H1 (cell line): Measurements from ENCODE around the gene ALG2. TPM values are rescaled to one million over a fixed set of nuclear protein-coding genes. Genes with fewer than 3 reads are reported as not detected.

Experiments
- CTCF ChIA-PET: fragments of 300-600 bp; sonication (Branson Sonifier 250); formaldehyde crosslinking; loops from one replicate; lab custom pipeline; 2021; ENCODE audit not compliant: partially characterized antibody; lab: Charles Lee
- POLR2A ChIA-PET: fragments of 300-600 bp; sonication (Branson Sonifier 250); formaldehyde crosslinking; loops from one replicate; lab custom pipeline; 2021; ENCODE audit warnings: inconsistent platforms; ENCODE audit not compliant: partially characterized antibody; lab: Charles Lee
- DNase-seq, 2 experiments: peaks; one replicate each; pipeline versions ENCODE4 v3.0.0 to v3.0.0-alpha.2; 2010 to 2022; ENCODE audit warnings: low spot score in 2 of 2, low read depth in 1 of 2, mixed read lengths in 1 of 2
- FAIRE-seq: peaks from 2 replicates; lab custom pipeline; 2011; peaks lifted over from hg19 to GRCh38; lab: Jason Lieb, UNC
- H2AFZ ChIP-seq: 2 replicates; pipeline ENCODE4 v1.8.1; 2012; ENCODE audit warnings: low read length, inconsistent platforms
- H2AK5ac ChIP-seq: 2 replicates; pipeline ENCODE4 v1.6.1; 2013; ENCODE audit warnings: low read depth, low read length
- H2BK120ac ChIP-seq: replicated peaks from 2 replicates; pipeline ENCODE3; 2013; ENCODE audit warnings: low read depth, low read length, inconsistent platforms
- H2BK12ac ChIP-seq: 2 replicates; pipeline ENCODE4 v1.6.1; 2013; ENCODE audit warnings: low read depth, low read length
- H2BK15ac ChIP-seq: 2 replicates; pipeline ENCODE4 v1.6.1; 2013; ENCODE audit warnings: low read length
- H2BK20ac ChIP-seq: 2 replicates; pipeline ENCODE4 v1.6.1; 2013; ENCODE audit warnings: low read length
- H2BK5ac ChIP-seq: 2 replicates; pipeline ENCODE4 v1.6.1; 2013; ENCODE audit warnings: low read depth, low read length
- H3K14ac ChIP-seq: 2 replicates; pipeline ENCODE4 v1.6.1; 2013; ENCODE audit warnings: inconsistent platforms; ENCODE audit not compliant: insufficient read length
- H3K18ac ChIP-seq: 2 replicates; pipeline ENCODE4 v1.6.1; 2013; ENCODE audit warnings: low read length; ENCODE audit errors: extremely low read depth
- H3K23ac ChIP-seq: 2 replicates; pipeline ENCODE4 v1.6.1; 2013; ENCODE audit warnings: inconsistent platforms; ENCODE audit not compliant: insufficient read length
- H3K23me2 ChIP-seq: 2 replicates; pipeline ENCODE4 v1.6.1; 2013; ENCODE audit warnings: low read depth, low read length
- H3K27ac ChIP-seq: 2 replicates; pipeline ENCODE4 v1.6.1; 2011; ENCODE audit warnings: low read depth, low read length, inconsistent platforms
- H3K27me3 ChIP-seq, 4 experiments: replicated peaks in 1 of 4; 1 replicate in 1 of 4; 2 replicates in 3 of 4; pipeline versions ENCODE4 v1.6.1 to v1.8.1; 2011 to 2013; ENCODE audit warnings: low read length in 3 of 4, mild to moderate bottlenecking in 3 of 4, inconsistent platforms in 2 of 4, mixed read lengths in 2 of 4, moderate library complexity in 1 of 4; ENCODE audit not compliant: control insufficient read depth in 3 of 4, insufficient read depth in 3 of 4; ENCODE audit errors: extremely low read depth in 1 of 4
- H3K36me3 ChIP-seq, 4 experiments: 2 replicates each; pipeline versions ENCODE4 v1.6.1 to v1.8.1; 2011 to 2013; ENCODE audit warnings: mild to moderate bottlenecking in 4 of 4, low read length in 3 of 4, moderate library complexity in 2 of 4, control low read depth in 1 of 4, inconsistent platforms in 1 of 4; ENCODE audit not compliant: insufficient read depth in 4 of 4, control insufficient read depth in 2 of 4
- H3K4ac ChIP-seq: replicated peaks from 2 replicates; pipeline ENCODE3; 2013; ENCODE audit warnings: low read length, low read depth, mixed read lengths, inconsistent platforms; ENCODE audit not compliant: insufficient read length
- H3K4me1 ChIP-seq, 4 experiments: replicated peaks in 1 of 4; 1 replicate in 1 of 4; 2 replicates in 3 of 4; pipeline versions ENCODE4 v1.6.1 to v1.8.1; 2011 to 2013; ENCODE audit warnings: low read length in 3 of 4, inconsistent platforms in 2 of 4, mixed read lengths in 1 of 4; ENCODE audit not compliant: insufficient read depth in 4 of 4, control insufficient read depth in 3 of 4
- H3K4me2 ChIP-seq, 2 experiments: 2 replicates each; pipeline versions ENCODE4 v1.6.1 to v1.8.1; 2011 to 2013; ENCODE audit warnings: low read depth in 2 of 2, low read length in 2 of 2, control low read depth in 1 of 2, inconsistent platforms in 1 of 2, mild to moderate bottlenecking in 1 of 2; ENCODE audit not compliant: insufficient read depth in 1 of 2
- H3K4me3 ChIP-seq, 4 experiments: fragments of 200-600, 300-600 bp in 1 of 4; sonication (generic), shearing (Covaris generic), sonication (Bioruptor Twin) in 1 of 4; 2 replicates each; pipeline versions ENCODE4 v1.5.1 to v1.8.1; 2011 to 2016; ENCODE audit warnings: low read length in 4 of 4, low read depth in 3 of 4, control low read depth in 2 of 4, inconsistent platforms in 2 of 4, mild to moderate bottlenecking in 2 of 4, mixed read lengths in 1 of 4, moderate library complexity in 1 of 4; ENCODE audit not compliant: insufficient read depth in 2 of 4; ENCODE audit errors: extremely low read depth in 1 of 4
- H3K56ac ChIP-seq: replicated peaks from 2 replicates; pipeline ENCODE3; 2013; ENCODE audit warnings: low read depth, mild to moderate bottlenecking, mixed read lengths, low read length, inconsistent platforms; ENCODE audit not compliant: insufficient read length
- H3K79me1 ChIP-seq: 2 replicates; pipeline ENCODE4 v1.6.1; 2013; ENCODE audit warnings: low read depth, low read length, control low read depth
- H3K79me2 ChIP-seq, 2 experiments: 2 replicates each; pipeline versions ENCODE4 v1.6.1 to v1.8.1; 2012 to 2013; ENCODE audit warnings: low read length in 2 of 2, mild to moderate bottlenecking in 2 of 2, inconsistent platforms in 1 of 2; ENCODE audit not compliant: insufficient read depth in 2 of 2, control insufficient read depth in 1 of 2
- H3K9ac ChIP-seq, 4 experiments: replicated peaks in 1 of 4; 1 replicate in 1 of 4; 2 replicates in 3 of 4; pipeline versions ENCODE4 v1.6.1 to v1.8.1; 2011 to 2013; ENCODE audit warnings: low read depth in 3 of 4, low read length in 3 of 4, control low read depth in 2 of 4, mild to moderate bottlenecking in 2 of 4, moderate library complexity in 2 of 4, inconsistent platforms in 1 of 4; ENCODE audit errors: extremely low read depth in 1 of 4
- H3K9me3 ChIP-seq, 2 experiments: 2 replicates each; pipeline versions ENCODE4 v1.6.1 to v1.8.1; 2012 to 2013; ENCODE audit warnings: mild to moderate bottlenecking in 2 of 2, moderate library complexity in 2 of 2, control low read depth in 1 of 2, inconsistent platforms in 1 of 2, low read depth in 1 of 2, low read length in 1 of 2, mixed read lengths in 1 of 2; ENCODE audit not compliant: insufficient read depth in 2 of 2
- H4K20me1 ChIP-seq, 2 experiments: replicated peaks in 1 of 2; 2 replicates each; pipeline versions ENCODE3 to v1.8.1; 2011 to 2013; ENCODE audit warnings: inconsistent platforms in 2 of 2, low read length in 2 of 2, mild to moderate bottlenecking in 1 of 2; ENCODE audit not compliant: insufficient read depth in 2 of 2, control insufficient read depth in 1 of 2
- H4K5ac ChIP-seq: 2 replicates; pipeline ENCODE4 v1.6.1; 2013; ENCODE audit warnings: low read length, low read depth, mixed read lengths, inconsistent platforms; ENCODE audit not compliant: insufficient read length
- H4K8ac ChIP-seq: 2 replicates; pipeline ENCODE4 v1.8.0; 2013; ENCODE audit warnings: mild to moderate bottlenecking, moderate library complexity, low read length, inconsistent platforms; ENCODE audit not compliant: insufficient read depth; ENCODE audit errors: extremely low read depth
- H4K91ac ChIP-seq: replicated peaks from 2 replicates; pipeline ENCODE3; 2013; ENCODE audit warnings: low read length, mixed read lengths, inconsistent platforms; ENCODE audit not compliant: insufficient read length
- CHD1 ChIP-seq: IDR thresholded peaks from 2 replicates; pipeline ENCODE4 v1.6.1; 2012; ENCODE audit warnings: low read depth, low read length, improper control_type of control experiment
- CHD2 ChIP-seq: IDR thresholded peaks from 2 replicates; pipeline ENCODE4 v1.6.1; 2012; ENCODE audit warnings: low read length, improper control_type of control experiment
- FOSL1 ChIP-seq: IDR thresholded peaks from 2 replicates; pipeline ENCODE4 v1.6.1; 2011; ENCODE audit warnings: mild to moderate bottlenecking, low read depth, low read length, moderate library complexity; ENCODE audit not compliant: insufficient read depth
- HDAC2 ChIP-seq, 2 experiments: fragments of 300-600 bp in 1 of 2; sonication (generic) in 1 of 2; IDR thresholded peaks; 2 replicates each; pipeline ENCODE4 v1.6.1; 2011 to 2012; ENCODE audit warnings: low read depth in 2 of 2, low read length in 2 of 2, mild to moderate bottlenecking in 2 of 2, moderate library complexity in 2 of 2, borderline replicate concordance in 1 of 2, inconsistent platforms in 1 of 2
- KDM1A ChIP-seq: fragments of 200-600, 300-600 bp; sonication (generic); IDR thresholded peaks from 2 replicates; pipeline ENCODE4 v1.7.1; 2016; ENCODE audit warnings: mild to moderate bottlenecking, low read length, borderline replicate concordance
- RAD21 ChIP-seq, 2 experiments: IDR thresholded peaks in 1 of 2; conservative IDR thresholded peaks in 1 of 2; 2 replicates each; pipeline ENCODE4 v1.6.1; 2011; ENCODE audit warnings: low read depth in 2 of 2, low read length in 2 of 2, improper control_type of control experiment in 1 of 2, inconsistent platforms in 1 of 2, mild to moderate bottlenecking in 1 of 2, moderate library complexity in 1 of 2
- SIX5 ChIP-seq: IDR thresholded peaks from 2 replicates; pipeline ENCODE4 v1.6.1; 2011; ENCODE audit warnings: mild to moderate bottlenecking, low read depth, low read length
- TAF1 ChIP-seq: IDR thresholded peaks from 2 replicates; pipeline ENCODE4 v1.6.1; 2011; ENCODE audit warnings: mild to moderate bottlenecking, low read depth, low read length
- WGBS, 2 experiments: shearing (Covaris generic) in 1 of 2; methylation state at CpG; one replicate each; pipeline versions ENCODE4 v1.1.6 to v1.1.7; 2013 to 2015; ENCODE audit warnings: low lambda C conversion rate in 2 of 2, mixed read lengths in 2 of 2, inconsistent platforms in 1 of 2, low coverage in 1 of 2, missing lambda C conversion rate in 1 of 2; ENCODE audit not compliant: insufficient replicate concordance in 2 of 2, insufficient coverage in 1 of 2, insufficient read length in 1 of 2; ENCODE audit errors: extremely low coverage in 1 of 2, missing lambda C conversion rate in 1 of 2; 5-methylcytosine and 5-hydroxymethylcytosine counted together
- polyA plus RNA-seq, 7 experiments: library from polyadenylated mRNA; depleted of rRNA in 3 of 7; stranded (reverse) in 5 of 7; unstranded in 2 of 7; fragments of >200 nt in 5 of 7; fragments of 200-250 nt in 2 of 7; gene quantifications; 1 replicate in 5 of 7; 2 replicates in 1 of 7; 4 replicates in 1 of 7; pipeline versions ENCODE4 v1.2.1 to v1.2.3, GENCODE V29; 2011 to 2013; ENCODE audit warnings: missing spikeins in 2 of 7, mixed read lengths in 2 of 7
- total RNA-seq: library from RNA; stranded (reverse); fragmentation: NEBNext Ultra II Directional; extraction: Animal tissue kit (Norgen Biotek cat#: 25700); gene quantifications from 2 replicates; pipeline ENCODE4 v1.2.1, GENCODE V29; 2021
- TF ChIP-seq, protein P1 (sequence below): IDR thresholded peaks from 2 replicates; pipeline ENCODE4 v1.6.1; 2011; ENCODE audit warnings: low read length, improper control_type of control experiment

ALG2 gene
- total and polyA plus RNA-seq, 2 of the 8 experiments (the other 6 are each of a cell fraction or from before 2014, with no cell fraction given), result 27.1 to 30.7 TPM

DNA sequence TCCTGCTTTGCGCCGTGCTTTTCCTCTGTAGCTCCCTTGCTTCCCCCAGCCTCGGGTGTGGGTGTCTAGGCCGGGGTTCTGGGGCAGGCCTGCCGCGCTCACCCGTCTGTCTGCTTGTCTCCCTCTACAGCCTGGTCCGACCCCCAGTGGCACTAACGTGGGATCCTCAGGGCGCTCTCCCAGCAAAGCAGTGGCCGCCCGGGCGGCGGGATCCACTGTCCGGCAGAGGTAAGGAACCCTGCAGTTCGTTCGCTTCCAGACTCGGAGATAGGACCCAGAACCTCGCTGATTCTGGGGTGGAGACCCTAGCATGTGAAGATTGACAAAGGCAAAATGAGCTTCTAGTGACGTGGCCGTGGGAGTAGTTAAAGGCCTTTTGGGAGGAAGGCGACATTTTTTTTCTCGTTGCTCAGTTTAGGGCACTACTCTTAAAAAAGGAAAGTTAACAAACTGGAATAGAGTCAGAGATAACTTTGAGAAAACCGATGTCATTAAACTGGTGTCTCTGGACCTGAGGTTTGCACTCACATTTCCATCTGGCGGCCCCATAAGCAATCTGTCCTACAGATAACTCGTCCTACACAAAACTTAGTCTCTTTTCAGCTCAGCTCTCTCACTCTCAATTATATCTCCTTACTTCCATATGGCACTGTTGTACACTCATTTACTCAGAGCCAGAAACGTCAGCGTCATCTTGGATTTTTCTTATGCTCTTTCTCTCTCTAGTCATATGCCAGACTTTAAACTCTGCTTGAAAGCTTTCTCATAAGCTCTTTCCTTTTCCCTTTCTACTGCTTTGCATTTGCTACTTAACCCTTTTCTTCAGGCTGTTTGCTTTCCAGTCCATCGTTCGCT is 901 bp upstream of the ALG2 start:
- no peak for DNase-seq
- 0 out of 2 replicates have a peak overlapping the region, but pooled peaks have one; percentile 22 for H3K18ac ChIP-seq
- H3K4me1 ChIP-seq, result peaks cover 0 to 3% (median 2%) of the 10 kb centered on the region in 4 experiments; a peak in 4 of 7 replicates
- no peak overlapping the region for H2AK5ac ChIP-seq
- peak overlapping the region; percentile 73 to 98 (median 92) for H3K4me3 ChIP-seq
- H3K23me2 ChIP-seq, result peaks cover 9% of the 10 kb centered on the region
- H2BK15ac ChIP-seq, result no peak overlapping the region
- no peaks in the 10 kb centered on the region for H3K27me3 ChIP-seq
- peak overlapping the region; percentile 13 for H4K5ac ChIP-seq
- peaks cover 4% of the 10 kb centered on the region for H3K79me1 ChIP-seq
- H3K4me2 ChIP-seq, result peak overlapping the region; percentile 80 to 87
- FAIRE-seq, result no peak
- H2AFZ ChIP-seq, result no peak overlapping the region; the same call in 1 of the 2 replicates
- no peak overlapping the region for H3K23ac ChIP-seq
- peaks cover 6 to 14% of the 10 kb centered on the region in 2 experiments for H4K20me1 ChIP-seq
- H3K9me3 ChIP-seq, result no peaks in the 10 kb centered on the region
- no peak overlapping the region for H2BK20ac ChIP-seq
- peak overlapping the region; percentile 88 to 96 (median 94) for H3K9ac ChIP-seq
- H4K91ac ChIP-seq, result no peak overlapping the region
- 13% methylated on average over 30 of the region's 30 CpGs; no CpG with 5 or more reads in 1 of the 2 experiments for WGBS, 2 experiments
- peak overlapping the region; percentile 96 for H2BK5ac ChIP-seq
- ChIA-PET POLR2A (interaction anchor here (0.6 to 3.6 kb wide), 14 partner anchors 10 to 1253 kb away, joined by 3 to 38 read pairs (median 4); no protein-coding TSS in a partner anchor), CTCF (interaction anchor here (0.6 to 3.2 kb wide), 8 partner anchors 9 to 60 kb away, joined by 3 to 29 read pairs (median 4); no protein-coding TSS in a partner anchor)
- peak overlapping the region; percentile 99 for H3K27ac ChIP-seq
- peak overlapping the region; percentile 89; the same call in 1 of the 2 replicates for H2BK12ac ChIP-seq
- H2BK120ac ChIP-seq, result no peak overlapping the region
- peaks cover 13 to 86% of the 10 kb centered on the region in 2 experiments for H3K79me2 ChIP-seq
- H3K36me3 ChIP-seq, result peaks cover 0 to 23% (median 8%) of the 10 kb centered on the region in 4 experiments; a peak in 4 of 8 replicates
- no peak overlapping the region for H3K4ac ChIP-seq
- no peak overlapping the region for H3K14ac ChIP-seq
- peak overlapping the region; percentile 77 for H3K56ac ChIP-seq
- peak overlapping the region; percentile 86 for H4K8ac ChIP-seq
- TF ChIP-seq FOSL1 (no peak), CHD1 (no peak), CHD2 (0 out of 2 replicates have a peak, but pooled peaks have one; percentile 5), TAF1 (no peak), RAD21 (IDR thresholded peaks at IDR 0.05 in 1 of 2, conservative IDR thresholded peaks at IDR 0.05 in 1 of 2; ENCODE audit: low read depth in 2 of 2, low read length in 2 of 2) (no peak), KDM1A (no peak), HDAC2 (IDR thresholded peaks at IDR 0.05; ENCODE audit: borderline replicate concordance in 1 of 2, low read depth in 2 of 2, low read length in 2 of 2) (no peak), SIX5 (no peak)
- TF ChIP-seq, protein P1, sequence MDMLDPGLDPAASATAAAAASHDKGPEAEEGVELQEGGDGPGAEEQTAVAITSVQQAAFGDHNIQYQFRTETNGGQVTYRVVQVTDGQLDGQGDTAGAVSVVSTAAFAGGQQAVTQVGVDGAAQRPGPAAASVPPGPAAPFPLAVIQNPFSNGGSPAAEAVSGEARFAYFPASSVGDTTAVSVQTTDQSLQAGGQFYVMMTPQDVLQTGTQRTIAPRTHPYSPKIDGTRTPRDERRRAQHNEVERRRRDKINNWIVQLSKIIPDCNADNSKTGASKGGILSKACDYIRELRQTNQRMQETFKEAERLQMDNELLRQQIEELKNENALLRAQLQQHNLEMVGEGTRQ, result no peak
